GM23338 (cell line): ENCODE data around the gene NKAIN2. TPM values are rescaled to one million over a fixed set of nuclear protein-coding genes. Genes with fewer than 3 reads are reported as not detected.

Experiments
- ATAC-seq: fragments of 200-7000 bp; cut with Tn5 transposase; 3 replicates; pipeline ENCODE4 v1.9.1; 2020
- DNase-seq: peaks from one replicate; pipeline ENCODE4 v3.0.0-alpha.2; 2015; ENCODE audit warnings: low spot score
- H2AFZ ChIP-seq: fragments of 200-600 bp; sonication (generic); 2 replicates; pipeline ENCODE4 v1.8.0; 2016; ENCODE audit warnings: antibody characterized with exemption, mild to moderate bottlenecking, moderate library complexity
- H3F3A ChIP-seq: fragments of 200-600 bp; sonication (generic); replicated peaks from 2 replicates; pipeline ENCODE4 v1.8.0; 2017; ENCODE audit warnings: antibody characterized with exemption, mixed run types, low read depth
- H3K27ac ChIP-seq: fragments of 200-600 bp; sonication (generic); 2 replicates; pipeline ENCODE4 v1.6.1; 2016; ENCODE audit warnings: low read depth
- H3K27me3 ChIP-seq: fragments of 200-600 bp; sonication (generic); 2 replicates; pipeline ENCODE4 v1.8.0; 2016; ENCODE audit warnings: mild to moderate bottlenecking, mixed run types, moderate library complexity; ENCODE audit not compliant: insufficient read depth
- H3K36me3 ChIP-seq: fragments of 200-600 bp; sonication (generic); 2 replicates; pipeline ENCODE4 v1.8.0; 2016; ENCODE audit warnings: mild to moderate bottlenecking; ENCODE audit not compliant: insufficient read depth
- H3K4me1 ChIP-seq: fragments of 200-600 bp; sonication (generic); 2 replicates; pipeline ENCODE4 v1.8.0; 2016; ENCODE audit warnings: mild to moderate bottlenecking, moderate library complexity; ENCODE audit not compliant: insufficient read depth
- H3K4me2 ChIP-seq: fragments of 200-600 bp; sonication (generic); 2 replicates; pipeline ENCODE4 v1.7.1; 2017; ENCODE audit warnings: mixed run types
- H3K4me3 ChIP-seq: fragments of 200-600 bp; sonication (generic); 2 replicates; pipeline ENCODE4 v1.6.1; 2016; ENCODE audit warnings: mixed run types
- H3K79me2 ChIP-seq: fragments of 200-600 bp; sonication (generic); replicated peaks from 2 replicates; pipeline ENCODE4 v1.8.0; 2017; ENCODE audit warnings: mild to moderate bottlenecking; ENCODE audit not compliant: insufficient read depth
- H3K9me2 ChIP-seq: fragments of 200-600 bp; sonication (generic); 2 replicates; pipeline ENCODE4 v1.8.0; 2017; ENCODE audit not compliant: insufficient read depth
- H4K20me1 ChIP-seq: fragments of 200-600 bp; sonication (generic); replicated peaks from 2 replicates; pipeline ENCODE4 v1.8.0; 2017; ENCODE audit warnings: mild to moderate bottlenecking; ENCODE audit not compliant: insufficient read depth
- H3K27ac Mint-ChIP-seq: 2 replicates; pipeline ENCODE4 v1.8.0; 2020; ENCODE audit warnings: inconsistent platforms, mild to moderate bottlenecking, moderate library complexity, mixed read lengths
- H3K27me3 Mint-ChIP-seq: 3 replicates; pipeline ENCODE4 v1.8.0; 2022; ENCODE audit warnings: low read depth, mild to moderate bottlenecking, moderate library complexity, mixed read lengths, inconsistent platforms; ENCODE audit not compliant: insufficient read depth, poor library complexity
- H3K36me3 Mint-ChIP-seq: 3 replicates; pipeline ENCODE4 v1.8.0; 2021; ENCODE audit warnings: low read depth, mild to moderate bottlenecking, inconsistent platforms, moderate library complexity, mixed read lengths
- H3K4me1 Mint-ChIP-seq: 3 replicates; pipeline ENCODE4 v1.8.0; 2020; ENCODE audit warnings: mild to moderate bottlenecking, inconsistent platforms, mixed read lengths
- H3K4me3 Mint-ChIP-seq: 3 replicates; pipeline ENCODE4 v1.8.0; 2021; ENCODE audit warnings: moderate library complexity, mild to moderate bottlenecking, inconsistent platforms, mixed read lengths
- H3K9me3 Mint-ChIP-seq: 3 replicates; pipeline ENCODE4 v1.8.0; 2020; ENCODE audit warnings: moderate library complexity, mild to moderate bottlenecking, inconsistent platforms, mixed read lengths
- EZH2 ChIP-seq: fragments of 200-600 bp; sonication (generic); IDR thresholded peaks from one replicate; pipeline ENCODE4 v1.8.0; 2017; ENCODE audit warnings: antibody characterized with exemption, mild to moderate bottlenecking, low read depth; ENCODE audit not compliant: unreplicated experiment
- EZH2phosphoT487 ChIP-seq: fragments of 200-600 bp; sonication (generic); IDR thresholded peaks from one replicate; pipeline ENCODE4 v1.8.1; 2018; ENCODE audit warnings: antibody characterized with exemption; ENCODE audit not compliant: unreplicated experiment
- POLR2AphosphoS5 ChIP-seq: IDR thresholded peaks from 2 replicates; pipeline ENCODE4 v1.6.1; 2016; ENCODE audit warnings: antibody characterized with exemption, low read depth
- STAT1 ChIP-seq: IDR thresholded peaks from one replicate; pipeline ENCODE4 v1.6.1; 2016; ENCODE audit warnings: antibody characterized with exemption; ENCODE audit not compliant: unreplicated experiment
- ZNF331 ChIP-seq: fragments of 250-450 bp; sonication (Bioruptor Pico); IDR thresholded peaks from 2 replicates; pipeline ENCODE4 v1.5.0; 2020; ENCODE audit warnings: low read depth, mild to moderate bottlenecking, moderate library complexity
- polyA plus RNA-seq: library from polyadenylated mRNA; unstranded; fragments of >200 nt; fragmentation: Nextera tagmentation; extraction: Ambion mirVana; gene quantifications from 2 replicates; pipeline ENCODE4 v1.2.1, GENCODE V29; 2016
- total RNA-seq: library from RNA; depleted of rRNA; stranded (reverse); fragments of >200 nt; shearing (Covaris generic); gene quantifications from 2 replicates; pipeline ENCODE4 v1.2.3, GENCODE V29; 2014
- TF ChIP-seq, protein P1 (sequence below): fragments of 250-450 bp; sonication (Bioruptor Pico); IDR thresholded peaks from 2 replicates; pipeline ENCODE4 v1.5.0; 2020; ENCODE audit warnings: mild to moderate bottlenecking, moderate library complexity
- TF ChIP-seq, protein P2 (sequence below), 2 experiments: fragments of 200-600 bp in 1 of 2; sonication (generic) in 1 of 2; conservative IDR thresholded peaks; 2 replicates each; pipeline versions ENCODE4 v1.5.1 to v1.6.1; 2016 to 2017; ENCODE audit warnings: antibody characterized with exemption in 2 of 2, low read depth in 2 of 2, mild to moderate bottlenecking in 2 of 2, moderate library complexity in 1 of 2
- TF ChIP-seq, protein P3 (sequence below): IDR thresholded peaks from 2 replicates; pipeline ENCODE4 v1.6.1; 2016; ENCODE audit warnings: antibody characterized with exemption
- TF ChIP-seq, protein P4 (sequence below): IDR thresholded peaks from one replicate; pipeline ENCODE4 v1.6.1; 2018; ENCODE audit warnings: antibody characterized with exemption; ENCODE audit not compliant: unreplicated experiment

The NKAIN2 gene
- total and polyA plus RNA-seq, 2 experiments from 2014 or later: 0.39 to 1.1 TPM

DNA sequence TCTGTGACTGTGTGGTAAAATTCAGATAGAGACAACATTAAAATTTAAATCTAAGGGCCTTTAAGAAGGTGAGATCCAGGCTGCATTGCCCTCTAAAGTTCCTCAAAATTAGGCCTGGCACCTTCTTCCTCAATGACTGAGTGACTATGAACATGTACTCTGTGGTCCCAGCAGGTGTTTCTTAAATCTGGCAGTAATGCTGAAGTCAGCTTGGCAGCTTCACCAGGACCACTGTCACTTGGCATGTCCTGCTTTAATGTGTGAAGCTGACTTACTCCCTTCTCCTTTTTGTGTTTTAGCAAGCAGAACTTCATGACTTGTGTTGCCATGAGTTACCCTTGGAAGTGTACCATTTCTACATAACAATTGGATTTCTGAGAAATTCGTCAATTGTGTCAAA is 141.7 kb downstream of the NKAIN2 start:
- H3K27ac Mint-ChIP-seq: no peak overlapping the region
- no peak for DNase-seq
- no peaks in the 10 kb centered on the region for H3K79me2 ChIP-seq
- H3K4me1 Mint-ChIP-seq: peaks cover 3% of the 10 kb centered on the region; the same call in 1 of the 3 replicates
- no peaks in the 10 kb centered on the region for H3K9me3 Mint-ChIP-seq
- no peak overlapping the region for H2AFZ ChIP-seq
- ATAC-seq: no peak
- no peaks in the 10 kb centered on the region for H3K36me3 ChIP-seq
- H3K9me2 ChIP-seq: no peaks in the 10 kb centered on the region
- H3K36me3 Mint-ChIP-seq: no peaks in the 10 kb centered on the region
- no peak overlapping the region for H3K4me3 ChIP-seq
- TF ChIP-seq EZH2phosphoT487 (no peak), POLR2AphosphoS5 (no peak), STAT1 (no peak), ZNF331 (CRISPR knock-in tag) (no peak), EZH2 (no peak)
- TF ChIP-seq, protein P1, sequence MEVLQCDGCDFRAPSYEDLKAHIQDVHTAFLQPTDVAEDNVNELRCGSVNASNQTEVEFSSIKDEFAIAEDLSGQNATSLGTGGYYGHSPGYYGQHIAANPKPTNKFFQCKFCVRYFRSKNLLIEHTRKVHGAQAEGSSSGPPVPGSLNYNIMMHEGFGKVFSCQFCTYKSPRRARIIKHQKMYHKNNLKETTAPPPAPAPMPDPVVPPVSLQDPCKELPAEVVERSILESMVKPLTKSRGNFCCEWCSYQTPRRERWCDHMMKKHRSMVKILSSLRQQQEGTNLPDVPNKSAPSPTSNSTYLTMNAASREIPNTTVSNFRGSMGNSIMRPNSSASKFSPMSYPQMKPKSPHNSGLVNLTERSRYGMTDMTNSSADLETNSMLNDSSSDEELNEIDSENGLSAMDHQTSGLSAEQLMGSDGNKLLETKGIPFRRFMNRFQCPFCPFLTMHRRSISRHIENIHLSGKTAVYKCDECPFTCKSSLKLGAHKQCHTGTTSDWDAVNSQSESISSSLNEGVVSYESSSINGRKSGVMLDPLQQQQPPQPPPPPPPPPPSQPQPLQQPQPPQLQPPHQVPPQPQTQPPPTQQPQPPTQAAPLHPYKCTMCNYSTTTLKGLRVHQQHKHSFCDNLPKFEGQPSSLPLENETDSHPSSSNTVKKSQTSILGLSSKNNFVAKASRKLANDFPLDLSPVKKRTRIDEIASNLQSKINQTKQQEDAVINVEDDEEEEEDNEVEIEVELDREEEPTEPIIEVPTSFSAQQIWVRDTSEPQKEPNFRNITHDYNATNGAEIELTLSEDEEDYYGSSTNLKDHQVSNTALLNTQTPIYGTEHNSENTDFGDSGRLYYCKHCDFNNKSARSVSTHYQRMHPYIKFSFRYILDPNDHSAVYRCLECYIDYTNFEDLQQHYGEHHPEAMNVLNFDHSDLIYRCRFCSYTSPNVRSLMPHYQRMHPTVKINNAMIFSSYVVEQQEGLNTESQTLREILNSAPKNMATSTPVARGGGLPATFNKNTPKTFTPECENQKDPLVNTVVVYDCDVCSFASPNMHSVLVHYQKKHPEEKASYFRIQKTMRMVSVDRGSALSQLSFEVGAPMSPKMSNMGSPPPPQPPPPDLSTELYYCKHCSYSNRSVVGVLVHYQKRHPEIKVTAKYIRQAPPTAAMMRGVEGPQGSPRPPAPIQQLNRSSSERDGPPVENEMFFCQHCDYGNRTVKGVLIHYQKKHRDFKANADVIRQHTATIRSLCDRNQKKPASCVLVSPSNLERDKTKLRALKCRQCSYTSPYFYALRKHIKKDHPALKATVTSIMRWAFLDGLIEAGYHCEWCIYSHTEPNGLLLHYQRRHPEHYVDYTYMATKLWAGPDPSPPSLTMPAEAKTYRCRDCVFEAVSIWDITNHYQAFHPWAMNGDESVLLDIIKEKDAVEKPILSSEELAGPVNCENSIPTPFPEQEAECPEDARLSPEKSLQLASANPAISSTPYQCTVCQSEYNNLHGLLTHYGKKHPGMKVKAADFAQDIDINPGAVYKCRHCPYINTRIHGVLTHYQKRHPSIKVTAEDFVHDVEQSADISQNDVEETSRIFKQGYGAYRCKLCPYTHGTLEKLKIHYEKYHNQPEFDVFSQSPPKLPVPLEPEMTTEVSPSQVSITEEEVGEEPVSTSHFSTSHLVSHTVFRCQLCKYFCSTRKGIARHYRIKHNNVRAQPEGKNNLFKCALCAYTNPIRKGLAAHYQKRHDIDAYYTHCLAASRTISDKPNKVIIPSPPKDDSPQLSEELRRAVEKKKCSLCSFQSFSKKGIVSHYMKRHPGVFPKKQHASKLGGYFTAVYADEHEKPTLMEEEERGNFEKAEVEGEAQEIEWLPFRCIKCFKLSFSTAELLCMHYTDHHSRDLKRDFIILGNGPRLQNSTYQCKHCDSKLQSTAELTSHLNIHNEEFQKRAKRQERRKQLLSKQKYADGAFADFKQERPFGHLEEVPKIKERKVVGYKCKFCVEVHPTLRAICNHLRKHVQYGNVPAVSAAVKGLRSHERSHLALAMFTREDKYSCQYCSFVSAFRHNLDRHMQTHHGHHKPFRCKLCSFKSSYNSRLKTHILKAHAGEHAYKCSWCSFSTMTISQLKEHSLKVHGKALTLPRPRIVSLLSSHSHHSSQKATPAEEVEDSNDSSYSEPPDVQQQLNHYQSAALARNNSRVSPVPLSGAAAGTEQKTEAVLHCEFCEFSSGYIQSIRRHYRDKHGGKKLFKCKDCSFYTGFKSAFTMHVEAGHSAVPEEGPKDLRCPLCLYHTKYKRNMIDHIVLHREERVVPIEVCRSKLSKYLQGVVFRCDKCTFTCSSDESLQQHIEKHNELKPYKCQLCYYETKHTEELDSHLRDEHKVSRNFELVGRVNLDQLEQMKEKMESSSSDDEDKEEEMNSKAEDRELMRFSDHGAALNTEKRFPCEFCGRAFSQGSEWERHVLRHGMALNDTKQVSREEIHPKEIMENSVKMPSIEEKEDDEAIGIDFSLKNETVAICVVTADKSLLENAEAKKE: no peak
- TF ChIP-seq, protein P2, sequence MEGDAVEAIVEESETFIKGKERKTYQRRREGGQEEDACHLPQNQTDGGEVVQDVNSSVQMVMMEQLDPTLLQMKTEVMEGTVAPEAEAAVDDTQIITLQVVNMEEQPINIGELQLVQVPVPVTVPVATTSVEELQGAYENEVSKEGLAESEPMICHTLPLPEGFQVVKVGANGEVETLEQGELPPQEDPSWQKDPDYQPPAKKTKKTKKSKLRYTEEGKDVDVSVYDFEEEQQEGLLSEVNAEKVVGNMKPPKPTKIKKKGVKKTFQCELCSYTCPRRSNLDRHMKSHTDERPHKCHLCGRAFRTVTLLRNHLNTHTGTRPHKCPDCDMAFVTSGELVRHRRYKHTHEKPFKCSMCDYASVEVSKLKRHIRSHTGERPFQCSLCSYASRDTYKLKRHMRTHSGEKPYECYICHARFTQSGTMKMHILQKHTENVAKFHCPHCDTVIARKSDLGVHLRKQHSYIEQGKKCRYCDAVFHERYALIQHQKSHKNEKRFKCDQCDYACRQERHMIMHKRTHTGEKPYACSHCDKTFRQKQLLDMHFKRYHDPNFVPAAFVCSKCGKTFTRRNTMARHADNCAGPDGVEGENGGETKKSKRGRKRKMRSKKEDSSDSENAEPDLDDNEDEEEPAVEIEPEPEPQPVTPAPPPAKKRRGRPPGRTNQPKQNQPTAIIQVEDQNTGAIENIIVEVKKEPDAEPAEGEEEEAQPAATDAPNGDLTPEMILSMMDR (conservative IDR thresholded peaks at IDR 0.05; ENCODE audit: low read depth in 2 of 2): no peak
- TF ChIP-seq, protein P3, sequence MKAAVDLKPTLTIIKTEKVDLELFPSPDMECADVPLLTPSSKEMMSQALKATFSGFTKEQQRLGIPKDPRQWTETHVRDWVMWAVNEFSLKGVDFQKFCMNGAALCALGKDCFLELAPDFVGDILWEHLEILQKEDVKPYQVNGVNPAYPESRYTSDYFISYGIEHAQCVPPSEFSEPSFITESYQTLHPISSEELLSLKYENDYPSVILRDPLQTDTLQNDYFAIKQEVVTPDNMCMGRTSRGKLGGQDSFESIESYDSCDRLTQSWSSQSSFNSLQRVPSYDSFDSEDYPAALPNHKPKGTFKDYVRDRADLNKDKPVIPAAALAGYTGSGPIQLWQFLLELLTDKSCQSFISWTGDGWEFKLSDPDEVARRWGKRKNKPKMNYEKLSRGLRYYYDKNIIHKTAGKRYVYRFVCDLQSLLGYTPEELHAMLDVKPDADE: no peak
- TF ChIP-seq, protein P4, sequence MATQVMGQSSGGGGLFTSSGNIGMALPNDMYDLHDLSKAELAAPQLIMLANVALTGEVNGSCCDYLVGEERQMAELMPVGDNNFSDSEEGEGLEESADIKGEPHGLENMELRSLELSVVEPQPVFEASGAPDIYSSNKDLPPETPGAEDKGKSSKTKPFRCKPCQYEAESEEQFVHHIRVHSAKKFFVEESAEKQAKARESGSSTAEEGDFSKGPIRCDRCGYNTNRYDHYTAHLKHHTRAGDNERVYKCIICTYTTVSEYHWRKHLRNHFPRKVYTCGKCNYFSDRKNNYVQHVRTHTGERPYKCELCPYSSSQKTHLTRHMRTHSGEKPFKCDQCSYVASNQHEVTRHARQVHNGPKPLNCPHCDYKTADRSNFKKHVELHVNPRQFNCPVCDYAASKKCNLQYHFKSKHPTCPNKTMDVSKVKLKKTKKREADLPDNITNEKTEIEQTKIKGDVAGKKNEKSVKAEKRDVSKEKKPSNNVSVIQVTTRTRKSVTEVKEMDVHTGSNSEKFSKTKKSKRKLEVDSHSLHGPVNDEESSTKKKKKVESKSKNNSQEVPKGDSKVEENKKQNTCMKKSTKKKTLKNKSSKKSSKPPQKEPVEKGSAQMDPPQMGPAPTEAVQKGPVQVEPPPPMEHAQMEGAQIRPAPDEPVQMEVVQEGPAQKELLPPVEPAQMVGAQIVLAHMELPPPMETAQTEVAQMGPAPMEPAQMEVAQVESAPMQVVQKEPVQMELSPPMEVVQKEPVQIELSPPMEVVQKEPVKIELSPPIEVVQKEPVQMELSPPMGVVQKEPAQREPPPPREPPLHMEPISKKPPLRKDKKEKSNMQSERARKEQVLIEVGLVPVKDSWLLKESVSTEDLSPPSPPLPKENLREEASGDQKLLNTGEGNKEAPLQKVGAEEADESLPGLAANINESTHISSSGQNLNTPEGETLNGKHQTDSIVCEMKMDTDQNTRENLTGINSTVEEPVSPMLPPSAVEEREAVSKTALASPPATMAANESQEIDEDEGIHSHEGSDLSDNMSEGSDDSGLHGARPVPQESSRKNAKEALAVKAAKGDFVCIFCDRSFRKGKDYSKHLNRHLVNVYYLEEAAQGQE: no peak
- no peak overlapping the region for H3K27ac ChIP-seq
- H3K4me1 ChIP-seq: no peaks in the 10 kb centered on the region
- no peaks in the 10 kb centered on the region for H3F3A ChIP-seq
- no peak overlapping the region for H3K4me3 Mint-ChIP-seq
- H3K4me2 ChIP-seq: no peak overlapping the region
- H3K27me3 Mint-ChIP-seq: no peaks in the 10 kb centered on the region
- H3K27me3 ChIP-seq: no peaks in the 10 kb centered on the region
- H4K20me1 ChIP-seq: no peaks in the 10 kb centered on the region
